ENCODE results near the gene COX19. TPM values are rescaled to one million over a fixed set of nuclear protein-coding genes. Genes with fewer than 3 reads are reported as not detected.
"Not testable (repeated sequence)": the region's sequence is repeated elsewhere in the genome, so short reads cannot be mapped to it uniquely, and the experiment has no call there.

Gene COX19
- polyA plus RNA-seq, 1 donor, result 33.5 TPM

DNA sequence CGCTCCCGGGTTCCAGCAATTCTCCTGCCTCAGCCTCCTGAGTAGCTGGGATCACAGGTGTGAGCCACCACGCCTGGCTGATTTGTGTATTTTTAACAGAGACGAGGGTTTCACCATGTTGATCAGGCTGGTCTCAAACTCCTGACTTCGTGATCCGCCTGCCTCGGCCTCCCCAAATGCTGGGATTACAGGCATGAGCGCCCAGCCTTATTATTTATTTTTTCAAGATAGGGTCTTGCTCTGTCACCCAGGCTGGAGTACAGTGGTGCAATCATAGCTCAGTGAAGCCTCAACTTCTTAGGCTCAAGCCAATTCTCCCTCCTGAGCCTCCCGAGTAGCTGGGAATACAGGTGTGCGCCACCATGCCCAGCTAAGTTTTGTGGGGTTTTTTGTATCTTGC lies 15.6 kb downstream of the COX19 start:
- peaks cover 18% of the 10 kb centered on the region for H3K9me3 ChIP-seq (ENCODE audit: control insufficient read depth, low read depth, low read length)
- H3K4me3 ChIP-seq (ENCODE audit: low read length); H3K36me3 ChIP-seq (ENCODE audit: control insufficient read depth, insufficient read depth, low read length); H3K27me3 ChIP-seq (ENCODE audit: control insufficient read depth, insufficient read depth, low read length); DNase-seq; H3K27ac ChIP-seq (ENCODE audit: low read length): not testable (repeated sequence)
- no CpG with 5 or more reads among the region's 10 CpGs for WGBS (ENCODE audit: insufficient coverage, low lambda C conversion rate)
- H3K4me1 ChIP-seq (ENCODE audit: control insufficient read depth, insufficient read depth, low read length), result peaks cover 31% of the 10 kb centered on the region

DNA sequence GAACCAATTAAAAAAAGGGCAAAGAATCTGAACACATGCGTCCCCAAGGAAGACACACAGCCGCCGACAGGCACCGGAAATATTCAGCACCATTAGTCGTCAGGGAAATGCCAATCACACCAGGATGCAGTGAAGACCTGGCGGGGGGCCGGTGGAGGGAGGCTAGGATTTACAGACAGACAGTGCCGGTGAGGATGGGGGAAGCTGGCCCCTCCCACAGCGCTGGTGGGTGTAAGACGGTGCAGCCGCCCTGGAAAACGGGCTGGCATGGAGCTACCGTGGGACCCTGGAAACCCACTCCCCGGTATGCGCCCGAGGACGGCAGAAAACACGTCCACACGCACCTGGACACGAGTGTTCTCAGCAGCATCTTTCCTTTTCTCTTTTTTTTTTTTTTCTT lies 16.1 kb downstream of the COX19 start:
- Histone ChIP-seq H3K4me1 (ENCODE audit: control insufficient read depth, insufficient read depth, low read length) (peaks cover 27% of the 10 kb centered on the region), H3K36me3 (ENCODE audit: control insufficient read depth, insufficient read depth, low read length) (no peaks in the 10 kb centered on the region), H3K27ac (ENCODE audit: low read length) (no peak overlapping the region), H3K27me3 (ENCODE audit: control insufficient read depth, insufficient read depth, low read length) (peaks cover 3% of the 10 kb centered on the region), H3K9me3 (ENCODE audit: control insufficient read depth, low read depth, low read length) (peaks cover 18% of the 10 kb centered on the region), H3K4me3 (ENCODE audit: low read length) (no peak overlapping the region)
- WGBS (ENCODE audit: insufficient coverage, low lambda C conversion rate), result 100% methylated on average over 1 of the region's 20 CpGs
- DNase-seq, result no peak

DNA sequence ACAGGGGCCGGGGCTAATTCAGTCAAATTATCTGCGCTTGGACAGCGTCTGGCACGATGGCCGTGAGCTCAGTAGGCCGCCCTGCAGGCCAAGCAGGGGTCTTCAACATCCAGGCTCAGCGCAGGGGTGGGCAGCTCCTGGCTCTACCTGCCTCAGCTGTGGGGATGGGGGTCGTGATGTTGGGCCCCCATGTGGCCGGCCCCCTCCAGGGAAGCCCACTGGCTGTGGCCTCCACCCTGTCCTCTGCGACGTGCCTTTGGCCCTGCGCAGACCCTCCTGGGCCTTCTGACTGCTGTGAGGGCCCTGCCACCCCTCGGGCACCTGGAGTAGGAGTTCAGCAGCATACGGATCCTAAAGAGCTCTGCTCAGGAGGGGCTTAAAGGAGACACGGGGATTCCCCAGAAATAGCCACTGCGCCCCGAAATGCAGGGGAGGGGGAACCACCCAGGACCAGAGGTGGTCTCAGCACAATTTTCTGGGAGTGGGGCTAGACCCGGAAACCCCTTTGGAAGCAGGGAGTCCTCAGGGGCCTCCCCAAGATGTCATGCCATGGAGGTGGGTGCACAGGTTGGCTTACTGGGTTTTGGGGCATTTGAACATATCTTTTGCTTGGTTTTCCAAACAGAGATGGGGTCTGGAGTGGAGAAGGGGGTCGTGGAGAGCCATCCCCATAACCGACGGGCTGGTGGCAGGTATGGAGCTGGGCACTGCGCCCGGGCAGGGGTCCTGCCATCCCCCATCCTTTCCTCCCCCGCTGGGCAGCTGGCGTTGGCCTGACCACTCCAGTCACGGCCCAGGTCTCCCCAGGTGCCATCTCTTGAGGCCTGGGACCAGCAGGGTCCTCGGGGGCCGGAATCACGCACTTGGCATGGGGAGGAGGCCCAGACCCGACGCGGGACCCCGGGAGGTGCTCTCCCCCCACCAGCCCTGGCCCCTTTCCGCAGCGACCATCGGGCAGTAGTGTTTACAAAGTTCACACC lies 16.8 kb downstream of the COX19 start:
- H3K4me1 ChIP-seq (ENCODE audit: control insufficient read depth, insufficient read depth, low read length), result peaks cover 19% of the 10 kb centered on the region
- H3K4me3 ChIP-seq (ENCODE audit: low read length), result no peak overlapping the region
- WGBS (ENCODE audit: insufficient coverage, low lambda C conversion rate), result no CpG with 5 or more reads among the region's 36 CpGs
- no peak overlapping the region for H3K27ac ChIP-seq (ENCODE audit: low read length)
- peaks cover 18% of the 10 kb centered on the region for H3K9me3 ChIP-seq (ENCODE audit: control insufficient read depth, low read depth, low read length)
- no peak for DNase-seq
- H3K27me3 ChIP-seq (ENCODE audit: control insufficient read depth, insufficient read depth, low read length), result peaks cover 6% of the 10 kb centered on the region
- no peaks in the 10 kb centered on the region for H3K36me3 ChIP-seq (ENCODE audit: control insufficient read depth, insufficient read depth, low read length)

DNA sequence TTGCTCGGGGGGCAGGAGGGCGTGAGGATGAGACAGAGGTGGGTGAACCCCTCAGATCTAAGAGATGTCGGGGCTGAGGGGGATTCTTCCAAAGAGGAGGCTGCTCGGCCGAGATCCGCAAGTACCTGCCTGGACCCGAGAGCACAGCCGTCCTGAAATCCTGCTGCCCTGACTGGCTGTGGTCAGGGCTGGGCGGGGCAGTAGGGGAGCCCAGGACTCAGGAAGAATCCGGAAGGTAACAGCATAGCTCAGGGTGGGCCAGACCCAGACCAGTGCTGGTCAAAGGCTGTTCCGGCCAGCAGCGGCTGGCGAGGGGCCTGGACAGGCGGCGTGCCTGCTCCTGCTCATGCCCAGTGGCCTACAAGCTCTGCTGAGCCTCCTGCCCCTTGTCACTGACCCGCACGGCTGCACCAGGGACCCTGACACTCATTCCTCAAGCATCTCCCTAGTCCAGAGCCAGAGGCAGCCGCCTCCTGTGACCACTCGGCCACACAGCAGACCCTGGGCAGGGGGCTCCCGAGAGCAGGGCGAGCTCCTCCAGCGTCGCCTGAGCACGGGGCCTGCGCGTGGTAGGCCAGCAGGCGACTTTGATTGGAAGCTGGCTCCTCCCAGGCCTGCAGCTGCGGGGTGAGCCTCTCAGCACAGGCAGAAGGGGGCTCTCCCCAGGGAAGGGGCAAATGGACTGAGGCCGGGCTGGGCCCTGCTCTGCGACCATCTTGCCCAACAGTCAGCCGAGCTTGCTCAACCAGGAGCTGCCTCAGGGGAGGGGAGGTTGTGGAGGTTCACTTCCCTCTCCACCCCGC lies 17.7 kb downstream of the COX19 start:
- Histone ChIP-seq H3K9me3 (ENCODE audit: control insufficient read depth, low read depth, low read length) (peaks cover 18% of the 10 kb centered on the region), H3K27me3 (ENCODE audit: control insufficient read depth, insufficient read depth, low read length) (peaks cover 7% of the 10 kb centered on the region), H3K4me3 (ENCODE audit: low read length) (no peak overlapping the region), H3K27ac (ENCODE audit: low read length) (no peak overlapping the region), H3K4me1 (ENCODE audit: control insufficient read depth, insufficient read depth, low read length) (peaks cover 20% of the 10 kb centered on the region), H3K36me3 (ENCODE audit: control insufficient read depth, insufficient read depth, low read length) (no peaks in the 10 kb centered on the region)
- WGBS (ENCODE audit: insufficient coverage, low lambda C conversion rate), result no CpG with 5 or more reads among the region's 32 CpGs
- no peak for DNase-seq

DNA sequence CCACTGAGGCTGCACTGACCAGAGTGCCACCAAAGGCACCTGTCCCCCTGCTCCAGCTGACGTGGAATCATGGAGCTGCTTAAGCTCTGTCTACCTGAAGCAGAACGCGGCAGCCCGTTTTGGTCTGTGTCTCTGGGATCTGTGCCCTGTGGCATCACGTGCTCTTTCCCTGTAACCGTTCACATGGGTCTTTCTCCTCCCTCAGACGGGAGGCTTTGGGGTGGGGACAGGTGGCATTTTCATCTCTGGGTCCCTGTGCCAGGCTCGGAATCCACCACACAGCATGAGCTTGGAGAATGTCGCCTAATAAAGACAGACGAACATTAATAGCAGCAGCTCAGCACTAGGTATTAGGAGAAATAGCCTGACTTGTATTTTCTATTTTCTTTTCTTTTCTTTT lies 19.3 kb downstream of the COX19 start:
- no peak overlapping the region for H3K4me3 ChIP-seq (ENCODE audit: low read length)
- H3K27ac ChIP-seq (ENCODE audit: low read length), result no peak overlapping the region
- H3K36me3 ChIP-seq (ENCODE audit: control insufficient read depth, insufficient read depth, low read length), result no peaks in the 10 kb centered on the region
- H3K27me3 ChIP-seq (ENCODE audit: control insufficient read depth, insufficient read depth, low read length), result peaks cover 4% of the 10 kb centered on the region
- 100% methylated on average over 1 of the region's 10 CpGs for WGBS (ENCODE audit: insufficient coverage, low lambda C conversion rate)
- peaks cover 8% of the 10 kb centered on the region for H3K9me3 ChIP-seq (ENCODE audit: control insufficient read depth, low read depth, low read length)
- no peak for DNase-seq
- peaks cover 27% of the 10 kb centered on the region for H3K4me1 ChIP-seq (ENCODE audit: control insufficient read depth, insufficient read depth, low read length)

DNA sequence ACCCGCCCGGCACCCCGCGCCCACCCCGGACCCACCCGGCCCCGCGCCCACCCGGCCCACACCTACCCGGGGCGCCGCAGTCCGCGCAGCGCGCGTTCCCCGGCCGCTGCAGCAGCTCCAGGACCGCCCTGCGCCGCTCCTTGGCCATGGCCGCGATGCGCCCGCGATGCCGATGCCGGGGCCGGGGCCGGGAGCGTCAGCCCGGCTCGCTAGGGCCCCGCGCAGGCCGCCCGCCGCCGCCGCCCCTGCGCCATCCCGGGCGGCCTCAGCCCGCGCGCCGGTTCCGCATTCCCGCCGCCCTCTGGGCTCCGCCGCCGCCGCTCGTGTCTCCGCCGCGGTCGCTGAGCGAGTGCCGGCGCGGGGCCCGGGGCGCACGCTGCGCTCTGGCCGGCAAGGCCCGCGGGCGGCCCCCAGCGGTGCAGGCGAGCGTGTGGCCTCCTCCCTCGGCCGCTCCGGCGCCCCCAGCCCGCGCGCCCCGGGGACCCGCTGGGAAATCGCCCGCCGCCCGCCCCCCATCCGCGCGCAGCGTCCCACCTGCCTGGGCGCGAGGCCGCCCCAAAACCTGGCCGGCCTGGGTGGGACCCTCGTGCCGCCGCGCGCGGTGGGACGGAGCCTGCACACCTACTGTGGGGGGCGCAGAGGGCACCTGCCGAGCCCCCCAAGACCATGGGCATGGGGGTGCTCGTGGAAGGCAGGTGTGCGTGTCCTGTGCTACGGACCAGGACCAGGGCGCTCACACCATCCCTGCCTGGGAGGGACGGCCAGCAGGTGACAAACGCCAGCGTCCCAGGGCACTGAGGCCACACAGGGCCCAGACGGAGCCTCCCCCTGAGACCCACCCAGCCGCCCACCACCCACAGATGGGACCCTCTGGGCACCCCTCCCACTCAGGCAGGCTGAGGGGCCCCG lies 20.8 kb downstream of the COX19 start, which contains the start of gene ADAP1:
ADAP1 (minus strand) TSS at position 351 of the 909 bp plus-strand sequence; CDS start at position 148, 203 bp downstream.
- peaks cover under 1% of the 10 kb centered on the region for H3K36me3 ChIP-seq (ENCODE audit: control insufficient read depth, insufficient read depth, low read length)
- H3K27me3 ChIP-seq (ENCODE audit: control insufficient read depth, insufficient read depth, low read length), result peaks cover 4% of the 10 kb centered on the region
- WGBS (ENCODE audit: insufficient coverage, low lambda C conversion rate), result no CpG with 5 or more reads among the region's 115 CpGs
- H3K4me3 ChIP-seq (ENCODE audit: low read length), result peak within 1 kb of the TSS; percentile 40
- peaks cover 27% of the 10 kb centered on the region for H3K4me1 ChIP-seq (ENCODE audit: control insufficient read depth, insufficient read depth, low read length)
- peak; percentile 51 to 79 for DNase-seq
- peaks cover 8% of the 10 kb centered on the region for H3K9me3 ChIP-seq (ENCODE audit: control insufficient read depth, low read depth, low read length)
- H3K27ac ChIP-seq (ENCODE audit: low read length), result peak within 1 kb of the TSS; percentile 63

DNA sequence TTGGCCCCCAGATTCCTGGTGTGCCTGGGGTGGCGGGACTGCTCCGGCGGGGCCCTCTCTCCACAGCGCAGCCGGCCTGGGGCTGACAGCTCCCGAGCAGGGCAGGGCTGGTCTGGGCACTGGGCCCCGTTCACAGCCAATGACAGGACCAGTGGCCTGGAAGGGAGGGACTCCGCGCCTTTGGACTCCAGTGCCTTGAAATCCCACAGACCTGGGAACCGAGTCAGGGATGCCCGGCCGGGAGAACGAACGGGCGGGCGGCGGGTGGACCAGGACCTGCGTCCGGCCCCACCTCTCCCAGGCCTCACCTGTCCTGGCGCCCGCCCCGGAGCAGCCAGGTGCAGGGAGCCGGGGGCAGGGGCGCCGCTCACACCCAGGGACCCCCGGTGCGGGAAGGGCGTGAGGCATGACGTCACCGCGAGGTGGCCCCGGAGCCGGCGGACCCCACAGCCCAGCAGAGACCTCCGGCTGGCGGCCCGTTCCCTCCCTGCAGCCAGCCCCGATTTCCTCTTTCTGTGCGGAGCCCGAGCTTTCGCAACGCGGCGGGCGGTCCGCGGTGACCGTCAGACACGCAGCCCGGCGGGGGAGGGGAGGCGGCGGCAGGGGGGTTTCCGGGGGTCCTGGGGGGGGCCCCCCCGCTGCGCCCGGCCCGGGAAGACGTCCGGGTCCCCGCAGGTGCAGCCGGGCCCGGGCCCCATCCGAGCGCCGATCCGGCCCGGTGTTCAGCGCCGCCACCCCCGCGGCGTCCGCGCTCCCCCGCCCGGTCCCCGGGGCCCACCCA lies 21.6 kb downstream of the COX19 start:
- peak; percentile 79 to 83 for DNase-seq
- Histone ChIP-seq H3K4me1 (ENCODE audit: control insufficient read depth, insufficient read depth, low read length) (peaks cover 31% of the 10 kb centered on the region), H3K27ac (ENCODE audit: low read length) (peak overlapping the region; percentile 63)

DNA sequence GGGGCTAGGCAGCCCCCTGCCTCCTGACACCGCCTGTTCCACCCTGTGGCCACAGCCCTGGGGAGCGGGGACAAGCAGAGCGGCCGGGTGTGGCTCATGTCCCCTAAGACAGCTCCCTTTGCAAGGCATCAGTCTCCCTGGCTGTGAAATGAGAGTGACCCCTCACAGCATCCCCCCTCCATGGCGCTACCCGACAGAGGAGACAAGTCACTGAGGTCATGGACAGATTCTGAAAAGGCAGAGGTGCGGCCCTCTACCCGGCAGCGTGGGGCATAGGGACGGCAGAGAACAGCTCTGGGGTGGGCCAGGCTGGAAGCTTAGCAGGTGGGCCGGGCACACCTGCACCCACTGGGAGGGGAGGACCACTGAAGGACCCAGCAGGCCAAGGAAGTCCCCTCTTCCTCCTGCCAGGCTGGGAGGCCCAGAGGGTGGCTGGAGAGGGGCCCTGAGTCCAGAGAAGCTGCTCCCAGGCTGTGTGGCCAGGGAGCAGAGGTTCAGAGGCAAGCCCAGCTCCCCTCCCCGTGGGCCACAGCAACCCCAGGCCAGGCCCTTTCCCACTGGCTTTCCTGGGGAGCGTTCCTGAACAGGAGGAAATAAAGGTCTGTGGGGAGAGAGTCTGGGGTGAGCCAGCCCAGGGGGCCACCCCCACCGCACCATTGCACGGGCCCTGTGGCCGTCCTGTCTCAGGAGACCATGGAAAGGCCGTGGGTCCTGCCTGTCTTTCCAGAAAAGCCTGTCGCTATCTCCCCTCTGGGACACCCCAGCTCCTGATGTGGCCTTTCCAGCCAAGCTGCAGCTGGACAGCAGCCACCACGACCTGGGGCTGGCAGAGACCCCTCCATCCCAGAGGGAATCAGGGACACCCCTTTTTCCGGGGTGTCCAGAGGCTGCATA lies 22.6 kb downstream of the COX19 start:
- DNase-seq, result peak in 1 of 2 donors; percentile 38
- peak overlapping the region; percentile 40 for H3K4me3 ChIP-seq (ENCODE audit: low read length)
- H3K27ac ChIP-seq (ENCODE audit: low read length), result peak overlapping the region; percentile 63
- H3K4me1 ChIP-seq (ENCODE audit: control insufficient read depth, insufficient read depth, low read length), result peaks cover 25% of the 10 kb centered on the region
- peaks cover 7% of the 10 kb centered on the region for H3K9me3 ChIP-seq (ENCODE audit: control insufficient read depth, low read depth, low read length)
- H3K36me3 ChIP-seq (ENCODE audit: control insufficient read depth, insufficient read depth, low read length), result peaks cover 8% of the 10 kb centered on the region
- WGBS (ENCODE audit: insufficient coverage, low lambda C conversion rate), result no CpG with 5 or more reads among the region's 20 CpGs
- H3K27me3 ChIP-seq (ENCODE audit: control insufficient read depth, insufficient read depth, low read length), result peaks cover 4% of the 10 kb centered on the region

More for the DNA sequence above, 21.6 kb downstream of the COX19 start:
- Histone ChIP-seq H3K27me3 (ENCODE audit: control insufficient read depth, insufficient read depth, low read length) (peaks cover 4% of the 10 kb centered on the region), H3K9me3 (ENCODE audit: control insufficient read depth, low read depth, low read length) (peaks cover 8% of the 10 kb centered on the region), H3K4me3 (ENCODE audit: low read length) (peak overlapping the region; percentile 40), H3K36me3 (ENCODE audit: control insufficient read depth, insufficient read depth, low read length) (peaks cover 8% of the 10 kb centered on the region)
- WGBS (ENCODE audit: insufficient coverage, low lambda C conversion rate), result no CpG with 5 or more reads among the region's 78 CpGs
